Testis (tissue), 2 donors: ENCODE data around the gene QPCT.

ENCODE experiments used
- POLR2A ChIP-seq: fragments of 450-650 bp; IDR thresholded peaks from one replicate; pipeline ENCODE4 v1.6.1; 2017; ENCODE audit warnings: antibody characterized with exemption, mild to moderate bottlenecking, moderate library complexity
- TF ChIP-seq, protein P1 (sequence below), 3 experiments: fragments of 450-650 bp in 2 of 3; fragments of 200-600 bp in 1 of 3; sonication (generic) in 1 of 3; IDR thresholded peaks; one replicate each; pipeline ENCODE4 v1.5.1; 2016 to 2019; ENCODE audit warnings: antibody characterized with exemption in 3 of 3, mild to moderate bottlenecking in 2 of 3, moderate library complexity in 1 of 3

DNA sequence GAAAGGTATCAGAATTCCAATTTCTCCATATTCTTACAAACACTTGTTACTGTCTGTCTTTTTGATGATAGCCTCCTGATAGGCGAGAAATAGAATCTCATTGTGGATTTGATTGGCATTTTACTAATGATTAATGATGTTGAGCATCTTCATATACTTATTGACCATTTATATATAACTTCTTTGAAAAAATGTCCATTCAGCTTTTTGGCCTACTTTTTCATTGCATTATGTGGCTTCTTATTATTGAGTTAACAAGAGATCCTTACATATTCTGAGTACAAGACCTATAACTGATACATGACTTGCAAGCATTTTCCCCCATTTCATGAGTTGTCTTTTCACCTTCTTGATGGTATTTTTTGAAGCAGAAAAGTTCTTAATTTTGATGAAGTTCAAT lies 54.6 kb downstream of the QPCT start:
- no peak for TF ChIP-seq POLR2A
- TF ChIP-seq, protein P1, sequence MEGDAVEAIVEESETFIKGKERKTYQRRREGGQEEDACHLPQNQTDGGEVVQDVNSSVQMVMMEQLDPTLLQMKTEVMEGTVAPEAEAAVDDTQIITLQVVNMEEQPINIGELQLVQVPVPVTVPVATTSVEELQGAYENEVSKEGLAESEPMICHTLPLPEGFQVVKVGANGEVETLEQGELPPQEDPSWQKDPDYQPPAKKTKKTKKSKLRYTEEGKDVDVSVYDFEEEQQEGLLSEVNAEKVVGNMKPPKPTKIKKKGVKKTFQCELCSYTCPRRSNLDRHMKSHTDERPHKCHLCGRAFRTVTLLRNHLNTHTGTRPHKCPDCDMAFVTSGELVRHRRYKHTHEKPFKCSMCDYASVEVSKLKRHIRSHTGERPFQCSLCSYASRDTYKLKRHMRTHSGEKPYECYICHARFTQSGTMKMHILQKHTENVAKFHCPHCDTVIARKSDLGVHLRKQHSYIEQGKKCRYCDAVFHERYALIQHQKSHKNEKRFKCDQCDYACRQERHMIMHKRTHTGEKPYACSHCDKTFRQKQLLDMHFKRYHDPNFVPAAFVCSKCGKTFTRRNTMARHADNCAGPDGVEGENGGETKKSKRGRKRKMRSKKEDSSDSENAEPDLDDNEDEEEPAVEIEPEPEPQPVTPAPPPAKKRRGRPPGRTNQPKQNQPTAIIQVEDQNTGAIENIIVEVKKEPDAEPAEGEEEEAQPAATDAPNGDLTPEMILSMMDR (IDR thresholded peaks at IDR 0.05): no peak
